SK-N-SH treated with all-trans-retinoic acid at 6 μM for 48 hours (cell line): Measurements from ENCODE around the gene CCNY.

Experiments used
- ATAC-seq: fragments of 200-7000 bp; cut with Tn5 transposase; 3 replicates; pipeline ENCODE4 v1.9.1; 2020; ENCODE audit warnings: mild to moderate bottlenecking, moderate library complexity
- ARNTL ChIP-seq: fragments of 450-650 bp; formaldehyde crosslinking; IDR thresholded peaks from 2 replicates; pipeline ENCODE4 v1.5.0; 2020; ENCODE audit warnings: low read depth, mild to moderate bottlenecking, moderate library complexity, borderline replicate concordance
- BACH2 ChIP-seq: fragments of 250-450 bp; sonication (Bioruptor Pico); IDR thresholded peaks from 2 replicates; pipeline ENCODE4 v1.9.0; 2021; ENCODE audit warnings: mild to moderate bottlenecking, borderline replicate concordance
- CSDC2 ChIP-seq: fragments of 250-450 bp; sonication (Bioruptor Pico); IDR thresholded peaks from 2 replicates; pipeline ENCODE4 v1.5.0; 2020; ENCODE audit warnings: mild to moderate bottlenecking, moderate library complexity
- ESRRG ChIP-seq: fragments of 250-450 bp; sonication (Bioruptor Pico); IDR thresholded peaks from 2 replicates; pipeline ENCODE4 v1.6.1; 2021; ENCODE audit warnings: mild to moderate bottlenecking
- GLIS3 ChIP-seq: fragments of 250-450 bp; sonication (Bioruptor Pico); IDR thresholded peaks from 2 replicates; pipeline ENCODE4 v1.5.0; 2020; ENCODE audit warnings: mild to moderate bottlenecking, moderate library complexity
- ISL1 ChIP-seq: fragments of 250-450 bp; sonication (Bioruptor Pico); IDR thresholded peaks from 2 replicates; pipeline ENCODE4 v2.1.2; 2022; ENCODE audit warnings: mild to moderate bottlenecking, moderate library complexity
- OSR1 ChIP-seq: fragments of 250-450 bp; sonication (Bioruptor Pico); IDR thresholded peaks from 2 replicates; pipeline ENCODE4 v1.8.0; 2022; ENCODE audit warnings: moderate library complexity, mild to moderate bottlenecking, inconsistent platforms
- PPARA ChIP-seq: fragments of 250-450 bp; sonication (Bioruptor Pico); IDR thresholded peaks from 2 replicates; pipeline ENCODE4 v1.5.0; 2020; ENCODE audit warnings: mild to moderate bottlenecking, borderline replicate concordance
- RARB ChIP-seq: fragments of 250-450 bp; sonication (Bioruptor Pico); IDR thresholded peaks from 2 replicates; pipeline ENCODE4 v1.8.0; 2021; ENCODE audit warnings: mild to moderate bottlenecking, moderate library complexity
- SNAI2 ChIP-seq: fragments of 250-450 bp; sonication (Bioruptor Pico); IDR thresholded peaks from 2 replicates; pipeline ENCODE4 v1.5.0; 2020; ENCODE audit warnings: mild to moderate bottlenecking, moderate library complexity
- TCF4 ChIP-seq: fragments of 250-450 bp; sonication (Bioruptor Pico); IDR thresholded peaks from 2 replicates; pipeline ENCODE4 v1.8.0; 2021; ENCODE audit warnings: mild to moderate bottlenecking, moderate library complexity, borderline replicate concordance
- ZC3H10 ChIP-seq: fragments of 250-450 bp; sonication (Bioruptor Pico); IDR thresholded peaks from 2 replicates; pipeline ENCODE4 v1.5.1; 2021; ENCODE audit warnings: mild to moderate bottlenecking, moderate library complexity
- ZFP3 ChIP-seq: fragments of 250-450 bp; sonication (Bioruptor Pico); IDR thresholded peaks from 2 replicates; pipeline ENCODE4 v1.5.0; 2020; ENCODE audit warnings: mild to moderate bottlenecking, moderate library complexity
- ZFP30 ChIP-seq: fragments of 450-650 bp; formaldehyde crosslinking; IDR thresholded peaks from 2 replicates; pipeline ENCODE4 v1.5.0; 2022; ENCODE audit warnings: mild to moderate bottlenecking, moderate library complexity
- ZNF70 ChIP-seq: fragments of 450-650 bp; formaldehyde crosslinking; IDR thresholded peaks from 2 replicates; pipeline ENCODE4 v1.5.0; 2020; ENCODE audit warnings: mild to moderate bottlenecking, moderate library complexity
- ZNF8 ChIP-seq: fragments of 450-650 bp; formaldehyde crosslinking; IDR thresholded peaks from 2 replicates; pipeline ENCODE4 v1.5.0; 2020; ENCODE audit warnings: mild to moderate bottlenecking, moderate library complexity
- TF ChIP-seq, protein P1 (sequence below): fragments of 250-450 bp; sonication (Bioruptor Pico); IDR thresholded peaks from 2 replicates; pipeline ENCODE4 v1.5.1; 2021; ENCODE audit warnings: mild to moderate bottlenecking, moderate library complexity
- TF ChIP-seq, protein P2 (sequence below): fragments of 250-450 bp; sonication (Bioruptor Pico); IDR thresholded peaks from 2 replicates; pipeline ENCODE4 v1.5.0; 2020; ENCODE audit warnings: mild to moderate bottlenecking, moderate library complexity
- TF ChIP-seq, protein P3 (sequence below): fragments of 250-450 bp; sonication (Bioruptor Pico); IDR thresholded peaks from 2 replicates; pipeline ENCODE4 v1.8.0; 2021; ENCODE audit warnings: low read depth, mild to moderate bottlenecking, moderate library complexity, borderline replicate concordance
- TF ChIP-seq, protein P4 (sequence below): fragments of 250-450 bp; sonication (Bioruptor Pico); IDR thresholded peaks from 2 replicates; pipeline ENCODE4 v1.5.1; 2020; ENCODE audit warnings: low read depth, mild to moderate bottlenecking, moderate library complexity
- TF ChIP-seq, protein P5 (sequence below): fragments of 250-450 bp; sonication (Bioruptor Pico); IDR thresholded peaks from 2 replicates; pipeline ENCODE4 v1.8.0; 2020; ENCODE audit warnings: mild to moderate bottlenecking, moderate library complexity, borderline replicate concordance

Gene CCNY

DNA sequence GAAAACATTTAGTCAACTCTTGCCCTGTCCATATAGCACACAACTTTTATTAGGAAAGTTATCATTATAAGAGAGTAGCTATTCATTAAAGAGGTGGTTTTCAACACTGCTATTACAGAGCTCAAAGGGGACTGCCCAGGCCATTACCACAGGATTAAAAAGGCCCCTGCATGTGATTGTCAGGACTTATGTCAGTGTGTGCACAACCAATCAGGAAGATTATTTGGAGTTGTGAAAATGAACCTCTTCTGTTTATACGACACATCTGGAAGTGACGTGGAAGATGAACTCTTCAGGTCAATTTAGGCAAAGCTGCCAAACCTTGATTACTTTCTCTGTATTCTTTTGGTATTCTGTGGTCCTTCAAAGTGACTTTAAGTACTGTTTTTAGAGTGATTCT is 14.7 kb downstream of the CCNY start (continued):
- TF ChIP-seq, protein P1, sequence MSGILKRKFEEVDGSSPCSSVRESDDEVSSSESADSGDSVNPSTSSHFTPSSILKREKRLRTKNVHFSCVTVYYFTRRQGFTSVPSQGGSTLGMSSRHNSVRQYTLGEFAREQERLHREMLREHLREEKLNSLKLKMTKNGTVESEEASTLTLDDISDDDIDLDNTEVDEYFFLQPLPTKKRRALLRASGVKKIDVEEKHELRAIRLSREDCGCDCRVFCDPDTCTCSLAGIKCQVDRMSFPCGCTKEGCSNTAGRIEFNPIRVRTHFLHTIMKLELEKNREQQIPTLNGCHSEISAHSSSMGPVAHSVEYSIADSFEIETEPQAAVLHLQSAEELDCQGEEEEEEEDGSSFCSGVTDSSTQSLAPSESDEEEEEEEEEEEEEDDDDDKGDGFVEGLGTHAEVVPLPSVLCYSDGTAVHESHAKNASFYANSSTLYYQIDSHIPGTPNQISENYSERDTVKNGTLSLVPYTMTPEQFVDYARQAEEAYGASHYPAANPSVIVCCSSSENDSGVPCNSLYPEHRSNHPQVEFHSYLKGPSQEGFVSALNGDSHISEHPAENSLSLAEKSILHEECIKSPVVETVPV (CRISPR knock-in tag): no peak
- TF ChIP-seq, protein P2, sequence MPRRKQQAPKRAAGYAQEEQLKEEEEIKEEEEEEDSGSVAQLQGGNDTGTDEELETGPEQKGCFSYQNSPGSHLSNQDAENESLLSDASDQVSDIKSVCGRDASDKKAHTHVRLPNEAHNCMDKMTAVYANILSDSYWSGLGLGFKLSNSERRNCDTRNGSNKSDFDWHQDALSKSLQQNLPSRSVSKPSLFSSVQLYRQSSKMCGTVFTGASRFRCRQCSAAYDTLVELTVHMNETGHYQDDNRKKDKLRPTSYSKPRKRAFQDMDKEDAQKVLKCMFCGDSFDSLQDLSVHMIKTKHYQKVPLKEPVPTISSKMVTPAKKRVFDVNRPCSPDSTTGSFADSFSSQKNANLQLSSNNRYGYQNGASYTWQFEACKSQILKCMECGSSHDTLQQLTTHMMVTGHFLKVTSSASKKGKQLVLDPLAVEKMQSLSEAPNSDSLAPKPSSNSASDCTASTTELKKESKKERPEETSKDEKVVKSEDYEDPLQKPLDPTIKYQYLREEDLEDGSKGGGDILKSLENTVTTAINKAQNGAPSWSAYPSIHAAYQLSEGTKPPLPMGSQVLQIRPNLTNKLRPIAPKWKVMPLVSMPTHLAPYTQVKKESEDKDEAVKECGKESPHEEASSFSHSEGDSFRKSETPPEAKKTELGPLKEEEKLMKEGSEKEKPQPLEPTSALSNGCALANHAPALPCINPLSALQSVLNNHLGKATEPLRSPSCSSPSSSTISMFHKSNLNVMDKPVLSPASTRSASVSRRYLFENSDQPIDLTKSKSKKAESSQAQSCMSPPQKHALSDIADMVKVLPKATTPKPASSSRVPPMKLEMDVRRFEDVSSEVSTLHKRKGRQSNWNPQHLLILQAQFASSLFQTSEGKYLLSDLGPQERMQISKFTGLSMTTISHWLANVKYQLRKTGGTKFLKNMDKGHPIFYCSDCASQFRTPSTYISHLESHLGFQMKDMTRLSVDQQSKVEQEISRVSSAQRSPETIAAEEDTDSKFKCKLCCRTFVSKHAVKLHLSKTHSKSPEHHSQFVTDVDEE: no peak
- TF ChIP-seq, protein P3, sequence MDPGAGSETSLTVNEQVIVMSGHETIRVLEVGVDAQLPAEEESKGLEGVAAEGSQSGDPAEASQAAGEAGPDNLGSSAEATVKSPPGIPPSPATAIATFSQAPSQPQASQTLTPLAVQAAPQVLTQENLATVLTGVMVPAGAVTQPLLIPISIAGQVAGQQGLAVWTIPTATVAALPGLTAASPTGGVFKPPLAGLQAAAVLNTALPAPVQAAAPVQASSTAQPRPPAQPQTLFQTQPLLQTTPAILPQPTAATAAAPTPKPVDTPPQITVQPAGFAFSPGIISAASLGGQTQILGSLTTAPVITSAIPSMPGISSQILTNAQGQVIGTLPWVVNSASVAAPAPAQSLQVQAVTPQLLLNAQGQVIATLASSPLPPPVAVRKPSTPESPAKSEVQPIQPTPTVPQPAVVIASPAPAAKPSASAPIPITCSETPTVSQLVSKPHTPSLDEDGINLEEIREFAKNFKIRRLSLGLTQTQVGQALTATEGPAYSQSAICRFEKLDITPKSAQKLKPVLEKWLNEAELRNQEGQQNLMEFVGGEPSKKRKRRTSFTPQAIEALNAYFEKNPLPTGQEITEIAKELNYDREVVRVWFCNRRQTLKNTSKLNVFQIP (CRISPR knock-in tag): no peak

DNA sequence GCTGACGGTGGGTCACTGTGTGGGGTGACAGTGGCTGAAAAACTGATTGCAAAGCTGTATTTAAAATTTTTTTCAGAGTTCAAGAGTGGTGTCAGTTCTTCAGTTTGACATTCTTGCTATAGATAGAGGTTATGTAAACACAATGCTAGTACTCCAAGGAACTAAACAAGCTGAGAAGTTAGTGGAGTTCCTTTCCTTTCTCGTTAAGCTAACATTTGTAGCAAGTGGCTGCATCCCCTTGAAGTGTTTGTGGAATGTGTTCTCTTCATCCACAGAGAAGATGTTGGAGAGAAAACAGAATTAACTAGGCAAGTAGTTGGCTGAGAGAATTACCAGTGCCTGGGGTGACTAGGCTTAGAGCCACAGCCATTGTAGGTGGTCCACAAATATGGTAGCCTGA is 15.8 kb downstream of the CCNY start:
- no peak for ATAC-seq
- TF ChIP-seq PPARA (CRISPR knock-in tag): no peak
- no peak for TF ChIP-seq ISL1
- TF ChIP-seq, protein P1 (CRISPR knock-in tag): no peak

DNA sequence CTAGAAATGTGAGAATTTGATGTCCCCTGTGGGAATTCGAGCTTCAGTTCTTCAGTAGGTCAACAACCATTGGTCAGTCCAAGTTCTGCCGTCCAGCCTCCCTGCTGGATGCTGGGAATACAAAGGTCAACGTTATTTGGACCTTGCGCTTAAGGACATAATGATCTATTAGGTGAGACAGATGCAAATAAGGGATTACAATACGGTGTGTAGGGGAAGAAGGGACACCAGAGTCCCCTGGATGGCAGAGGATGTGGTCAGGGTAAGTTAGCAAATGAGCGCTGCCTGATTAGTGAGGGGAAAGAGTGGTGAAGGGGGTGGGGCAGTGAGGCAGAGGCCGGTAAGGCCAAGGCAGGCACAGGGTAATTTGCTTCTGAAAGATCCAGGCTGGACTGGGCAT is 16.2 kb downstream of the CCNY start:
- no peak for TF ChIP-seq CSDC2 (CRISPR knock-in tag)
- TF ChIP-seq ZFP30 (CRISPR knock-in tag): no peak
- TF ChIP-seq RARB: no peak
- no peak for TF ChIP-seq TCF4 (CRISPR knock-in tag)
- TF ChIP-seq SNAI2 (CRISPR knock-in tag): no peak
- TF ChIP-seq ZNF70 (CRISPR knock-in tag): no peak
- TF ChIP-seq PPARA (CRISPR knock-in tag): no peak
- no peak for TF ChIP-seq OSR1 (CRISPR knock-in tag)
- TF ChIP-seq ZNF8 (CRISPR knock-in tag): no peak
- TF ChIP-seq, protein P1 (CRISPR knock-in tag): no peak
- no peak for TF ChIP-seq ZC3H10 (CRISPR knock-in tag)
- TF ChIP-seq BACH2 (CRISPR knock-in tag): no peak
- no peak for TF ChIP-seq ZFP3 (CRISPR knock-in tag)
- TF ChIP-seq, protein P2: no peak
- TF ChIP-seq, protein P4, sequence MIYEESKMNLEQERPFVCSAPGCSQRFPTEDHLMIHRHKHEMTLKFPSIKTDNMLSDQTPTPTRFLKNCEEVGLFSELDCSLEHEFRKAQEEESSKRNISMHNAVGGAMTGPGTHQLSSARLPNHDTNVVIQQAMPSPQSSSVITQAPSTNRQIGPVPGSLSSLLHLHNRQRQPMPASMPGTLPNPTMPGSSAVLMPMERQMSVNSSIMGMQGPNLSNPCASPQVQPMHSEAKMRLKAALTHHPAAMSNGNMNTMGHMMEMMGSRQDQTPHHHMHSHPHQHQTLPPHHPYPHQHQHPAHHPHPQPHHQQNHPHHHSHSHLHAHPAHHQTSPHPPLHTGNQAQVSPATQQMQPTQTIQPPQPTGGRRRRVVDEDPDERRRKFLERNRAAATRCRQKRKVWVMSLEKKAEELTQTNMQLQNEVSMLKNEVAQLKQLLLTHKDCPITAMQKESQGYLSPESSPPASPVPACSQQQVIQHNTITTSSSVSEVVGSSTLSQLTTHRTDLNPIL (CRISPR knock-in tag): no peak
- TF ChIP-seq GLIS3 (CRISPR knock-in tag): no peak
- TF ChIP-seq ISL1: no peak
- TF ChIP-seq, protein P5, sequence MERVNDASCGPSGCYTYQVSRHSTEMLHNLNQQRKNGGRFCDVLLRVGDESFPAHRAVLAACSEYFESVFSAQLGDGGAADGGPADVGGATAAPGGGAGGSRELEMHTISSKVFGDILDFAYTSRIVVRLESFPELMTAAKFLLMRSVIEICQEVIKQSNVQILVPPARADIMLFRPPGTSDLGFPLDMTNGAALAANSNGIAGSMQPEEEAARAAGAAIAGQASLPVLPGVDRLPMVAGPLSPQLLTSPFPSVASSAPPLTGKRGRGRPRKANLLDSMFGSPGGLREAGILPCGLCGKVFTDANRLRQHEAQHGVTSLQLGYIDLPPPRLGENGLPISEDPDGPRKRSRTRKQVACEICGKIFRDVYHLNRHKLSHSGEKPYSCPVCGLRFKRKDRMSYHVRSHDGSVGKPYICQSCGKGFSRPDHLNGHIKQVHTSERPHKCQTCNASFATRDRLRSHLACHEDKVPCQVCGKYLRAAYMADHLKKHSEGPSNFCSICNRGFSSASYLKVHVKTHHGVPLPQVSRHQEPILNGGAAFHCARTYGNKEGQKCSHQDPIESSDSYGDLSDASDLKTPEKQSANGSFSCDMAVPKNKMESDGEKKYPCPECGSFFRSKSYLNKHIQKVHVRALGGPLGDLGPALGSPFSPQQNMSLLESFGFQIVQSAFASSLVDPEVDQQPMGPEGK (CRISPR knock-in tag): no peak
- no peak for TF ChIP-seq ESRRG (CRISPR knock-in tag)
- TF ChIP-seq ARNTL (CRISPR knock-in tag): no peak
- TF ChIP-seq, all 23 proteins: peak for 0
- ATAC-seq: no peak
